GM19193 (cell line): Measurements from ENCODE around the gene NRL.

Experiments used
- POLR2A ChIP-seq: IDR thresholded peaks from 4 replicates; pipeline ENCODE4 v1.6.1; 2011; ENCODE audit not compliant: insufficient read depth, insufficient read length; ENCODE audit errors: extremely low read depth

The NRL gene

GRCh38 chr14:24053548-24054323, 61.0 kb downstream of the NRL start:
- TF ChIP-seq POLR2A: no peak

- TF ChIP-seq POLR2A: no peak
Observed at GRCh38 chr14:24052656-24053547, 61.8 kb downstream of the NRL start.

DNA sequence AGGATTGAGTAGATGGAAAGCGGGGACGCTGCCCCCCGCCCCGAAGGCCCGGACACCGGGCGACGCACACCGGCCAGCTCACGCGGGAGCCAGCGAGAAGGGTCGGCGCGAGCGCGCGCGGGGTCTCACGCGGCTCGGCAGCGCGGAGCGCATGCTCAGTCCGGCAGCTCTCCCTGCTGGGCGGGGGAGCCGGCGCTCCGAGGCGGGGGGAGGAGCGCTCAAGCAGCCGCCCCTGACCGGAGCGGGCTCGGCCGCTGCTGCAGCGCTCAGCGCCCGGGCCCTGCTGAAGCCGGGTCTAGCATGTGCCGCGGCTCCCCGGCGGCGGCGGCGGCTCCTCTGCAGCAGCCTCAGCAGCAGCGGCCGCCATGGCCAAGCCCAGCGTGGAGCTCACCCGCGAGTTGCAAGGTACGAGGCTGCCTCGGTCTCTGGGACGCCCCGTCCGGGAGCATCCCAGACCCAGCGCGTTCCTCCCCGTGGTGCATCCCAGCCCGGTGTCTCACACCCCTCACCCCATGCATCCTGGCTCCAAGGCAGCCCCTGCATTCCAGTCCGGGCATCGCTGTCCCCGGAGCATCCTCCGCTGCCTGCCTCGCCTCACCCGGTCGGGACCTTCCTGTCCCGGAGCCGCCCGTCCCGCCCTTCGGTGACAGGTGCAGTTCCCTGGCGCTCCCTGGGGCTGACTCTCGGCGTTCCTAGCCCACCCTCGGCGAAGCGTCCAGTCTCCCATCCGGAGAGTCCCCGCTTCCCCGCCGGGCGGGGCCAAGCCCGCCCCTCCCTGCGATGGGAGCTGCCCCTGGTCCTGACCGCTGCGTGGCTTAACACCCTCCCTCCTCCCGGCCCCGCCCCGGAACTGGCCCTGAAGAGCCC, 62.7 kb downstream of the NRL start, which contains the start of gene CARMIL3:
Gene CARMIL3, plus strand, starts transcription at position 221 of the 867 bp plus-strand sequence. Its CDS starts 145 bp downstream, at position 366.
- peak; percentile 58 for TF ChIP-seq POLR2A

GRCh38 chr14:24051176-24051788, 63.5 kb downstream of the NRL start:
- no peak for TF ChIP-seq POLR2A

DNA sequence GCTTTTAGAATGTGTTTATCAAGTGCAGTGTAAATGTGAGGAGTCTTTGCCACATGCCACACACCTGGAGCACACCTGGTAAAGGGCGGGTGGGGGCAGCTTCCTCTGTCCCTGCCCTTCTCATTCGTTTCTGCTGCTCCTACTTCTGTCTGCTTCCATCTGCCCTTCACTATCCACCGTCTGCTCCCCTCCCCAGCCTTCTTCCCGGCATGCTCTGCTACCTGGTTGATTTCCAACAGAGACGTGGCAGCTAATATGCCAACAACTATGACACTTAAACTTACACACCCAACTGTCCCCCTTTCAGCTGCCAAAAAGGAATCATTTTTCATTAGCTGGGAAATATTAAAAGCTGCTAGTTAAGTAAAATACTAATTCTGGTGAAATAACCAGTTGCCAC, 72.0 kb downstream of the NRL start:
- no peak for TF ChIP-seq POLR2A

DNA sequence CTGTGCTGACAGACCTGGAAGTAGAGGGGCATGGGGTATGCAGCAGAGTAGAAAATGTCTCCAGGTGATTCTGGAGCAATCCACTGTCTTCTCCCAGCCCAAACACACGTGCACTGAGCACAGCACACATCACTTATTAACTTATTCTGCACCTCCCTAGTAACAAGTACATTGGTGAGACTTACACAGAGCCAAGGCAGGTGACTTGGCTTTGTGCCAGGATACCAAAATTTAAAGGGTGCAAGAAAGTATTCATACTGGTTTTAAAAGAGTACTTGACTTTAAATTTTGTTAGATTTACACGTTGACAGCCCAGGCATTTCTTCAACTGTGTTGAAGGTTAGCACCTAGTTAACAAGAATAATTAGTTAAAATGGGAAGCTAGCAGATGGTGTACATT, 74.1 kb downstream of the NRL start:
- no peak for TF ChIP-seq POLR2A

GRCh38 chr14:24038686-24039085, 76.1 kb downstream of the NRL start:
- no peak for TF ChIP-seq POLR2A

DNA sequence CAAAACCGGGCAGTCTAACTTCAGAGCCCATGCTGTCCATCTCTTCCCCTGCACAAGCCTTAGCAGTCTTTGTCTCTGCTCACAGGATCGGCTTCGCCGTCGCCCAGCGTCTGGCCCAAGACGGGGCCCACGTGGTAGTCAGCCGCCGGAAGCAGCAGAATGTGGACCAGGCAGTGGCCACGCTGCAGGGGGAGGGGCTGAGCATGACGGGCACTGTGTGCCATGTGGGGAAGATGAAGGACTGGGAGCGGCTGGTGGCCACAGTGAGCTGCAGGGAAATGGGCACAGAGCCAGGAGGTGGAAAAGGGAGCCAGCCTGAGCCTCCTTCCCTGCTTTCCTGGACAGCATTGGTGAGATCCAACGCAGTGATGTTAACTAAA, 77.1 kb downstream of the NRL start:
- TF ChIP-seq POLR2A: no peak

DNA sequence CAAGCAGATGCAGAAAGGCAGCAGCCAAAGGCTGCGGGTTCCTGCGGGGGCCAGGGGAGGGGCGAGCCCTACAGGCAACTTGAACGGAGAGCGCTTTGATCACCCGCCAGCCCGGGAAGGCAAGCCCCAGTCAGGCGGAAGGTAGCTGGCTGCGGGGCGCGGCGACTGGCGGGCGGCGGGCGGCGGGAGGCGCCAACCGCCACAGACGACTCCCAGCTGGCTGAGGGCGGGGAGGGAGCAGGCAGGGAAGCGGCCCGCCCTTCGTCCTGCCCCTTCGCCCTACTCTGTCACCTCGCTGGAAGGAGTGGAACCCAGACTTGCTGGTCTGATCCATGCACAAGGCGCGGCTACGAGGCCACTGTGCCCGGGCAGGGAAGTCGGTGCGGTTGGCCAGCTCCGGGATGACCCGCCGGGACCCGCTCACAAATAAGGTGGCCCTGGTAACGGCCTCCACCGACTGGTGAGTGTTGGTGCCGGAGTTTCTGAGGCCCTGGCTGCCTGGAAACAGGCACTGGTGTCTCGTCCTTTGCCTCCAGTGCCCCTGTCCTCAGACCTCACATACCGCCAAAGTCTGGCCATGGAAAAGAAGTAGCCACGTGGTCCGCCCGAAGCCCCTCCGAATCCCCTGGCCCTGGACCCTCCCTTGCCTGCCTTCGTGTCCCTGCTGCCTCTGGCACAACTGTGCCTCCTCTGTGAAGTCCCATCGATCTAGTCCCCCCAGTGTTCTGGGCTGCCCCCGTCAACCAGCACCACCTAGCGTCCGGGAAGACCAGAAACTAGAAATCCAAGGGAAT, 78.4 kb downstream of the NRL start:
- no peak for TF ChIP-seq POLR2A

DNA sequence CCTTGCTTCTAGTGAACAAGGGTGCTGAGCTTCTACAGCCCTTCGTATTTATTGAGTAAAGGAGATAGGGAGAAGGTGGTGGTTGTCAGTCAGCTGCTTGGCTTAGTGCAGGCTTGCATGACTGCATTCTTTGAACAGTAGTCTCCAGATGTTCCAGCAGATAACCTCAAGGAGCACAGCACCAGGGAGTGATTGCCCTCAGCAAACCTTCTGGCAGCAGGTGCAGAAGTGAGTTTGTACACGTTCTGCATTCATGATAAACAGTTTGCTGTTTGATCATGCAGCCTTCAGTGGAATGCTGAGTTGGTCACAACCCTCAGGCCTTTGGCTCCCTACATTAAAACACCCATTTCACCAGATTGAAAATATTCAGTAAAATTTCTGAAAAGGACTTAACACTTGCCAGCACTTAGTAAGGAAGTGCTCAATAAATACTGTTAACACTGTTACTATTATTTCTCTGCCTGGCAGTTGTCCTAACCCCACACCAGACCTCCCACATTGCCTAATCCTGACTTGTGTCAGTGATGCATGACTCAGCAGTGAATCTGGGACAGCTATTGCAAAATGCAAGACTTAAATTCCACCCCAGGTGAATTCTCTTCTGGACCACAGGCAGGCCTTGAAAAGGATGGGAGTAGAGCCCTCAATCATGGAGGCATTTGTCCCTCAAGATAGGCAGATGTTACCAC, 81.9 kb downstream of the NRL start:
- no peak for TF ChIP-seq POLR2A
